H7 (cell line): ENCODE results near the gene ANKRD28. TPM values are rescaled to one million over a fixed set of nuclear protein-coding genes. Genes with fewer than 3 reads are reported as not detected.

ENCODE experiments used
- DNase-seq: peaks from one replicate; pipeline ENCODE4 v3.0.0; 2012
- H3K27me3 ChIP-seq: 2 replicates; pipeline ENCODE4 v1.6.0; 2011; ENCODE audit warnings: mild to moderate bottlenecking, low read length; ENCODE audit not compliant: control insufficient read depth, insufficient read depth
- H3K36me3 ChIP-seq: replicated peaks from 2 replicates; pipeline ENCODE4 v1.5.1; 2011; ENCODE audit warnings: low read length; ENCODE audit not compliant: control insufficient read depth, insufficient read depth
- H3K4me3 ChIP-seq: 2 replicates; pipeline ENCODE4 v1.5.1; 2011; ENCODE audit warnings: low read depth, mild to moderate bottlenecking, control low read depth, low read length, moderate library complexity; ENCODE audit not compliant: insufficient read depth
- total RNA-seq: library from RNA; depleted of rRNA; stranded (reverse); fragments of >200 nt; shearing (Covaris generic); gene quantifications from 2 replicates; pipeline ENCODE4 v1.2.3, GENCODE V29; 2014

Gene ANKRD28
- total RNA-seq, 1 experiment from 2014 or later, result 28.5 TPM

DNA sequence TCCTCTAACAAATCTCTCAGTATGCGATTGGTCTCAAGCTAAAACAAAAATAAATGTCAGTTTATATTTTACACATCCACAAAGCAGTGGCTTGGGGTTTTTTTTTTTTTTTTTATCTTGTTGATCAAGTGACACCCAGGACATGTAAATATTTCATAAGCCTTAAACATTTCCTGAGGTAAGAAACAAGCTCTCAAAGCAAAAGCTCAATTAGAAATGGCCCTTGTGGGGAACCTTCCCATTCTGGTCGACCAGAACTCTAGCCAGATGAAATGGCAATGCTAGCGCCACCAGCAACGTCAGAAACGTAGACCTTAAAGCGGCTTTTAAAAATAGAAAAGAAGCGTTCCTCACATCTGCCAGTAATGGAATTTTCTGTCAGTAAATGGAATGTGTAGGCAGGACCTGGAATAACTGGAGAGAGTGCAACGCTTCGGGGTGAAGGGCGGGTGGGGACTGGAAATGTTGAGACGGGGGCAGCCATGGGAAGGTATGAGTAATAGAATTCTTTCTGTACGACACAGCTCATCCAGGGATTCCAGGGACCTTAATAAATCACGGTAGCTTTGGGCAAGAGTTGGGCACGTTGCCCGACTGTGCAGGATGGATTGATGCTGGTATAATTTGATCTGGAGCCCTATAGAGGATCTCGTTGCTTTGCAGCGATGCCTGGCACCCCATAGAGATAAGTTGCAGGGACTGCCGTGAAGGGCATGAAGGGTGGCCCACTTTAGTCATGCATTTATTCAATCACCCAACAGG is 151.9 kb downstream of the ANKRD28 start:
- Histone ChIP-seq H3K27me3 (no peaks in the 10 kb centered on the region), H3K4me3 (no peak overlapping the region), H3K36me3 (peaks cover 5% of the 10 kb centered on the region)
- DNase-seq, result no peak

DNA sequence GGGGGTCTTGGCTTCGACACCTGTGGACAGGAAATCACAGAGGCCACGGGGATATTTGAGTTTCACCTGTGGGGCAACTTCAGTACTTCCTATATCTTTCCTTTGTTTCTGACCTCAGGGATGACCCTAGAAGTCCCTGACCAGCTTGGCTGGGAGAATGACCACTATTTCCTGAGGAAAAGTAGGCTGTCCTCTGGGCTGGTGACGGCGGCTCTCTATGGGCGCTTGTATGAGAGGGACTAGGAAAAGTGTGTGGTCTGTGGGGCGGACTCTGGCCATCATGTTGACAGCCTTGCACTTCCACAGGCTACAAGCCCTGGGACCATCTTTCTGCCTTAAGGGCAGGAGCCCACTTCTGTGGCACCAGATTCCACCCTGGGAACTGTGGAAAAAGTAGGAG is 152.5 kb downstream of the ANKRD28 start:
- Histone ChIP-seq H3K27me3 (no peaks in the 10 kb centered on the region), H3K36me3 (peaks cover 5% of the 10 kb centered on the region), H3K4me3 (no peak overlapping the region)
- no peak for DNase-seq

DNA sequence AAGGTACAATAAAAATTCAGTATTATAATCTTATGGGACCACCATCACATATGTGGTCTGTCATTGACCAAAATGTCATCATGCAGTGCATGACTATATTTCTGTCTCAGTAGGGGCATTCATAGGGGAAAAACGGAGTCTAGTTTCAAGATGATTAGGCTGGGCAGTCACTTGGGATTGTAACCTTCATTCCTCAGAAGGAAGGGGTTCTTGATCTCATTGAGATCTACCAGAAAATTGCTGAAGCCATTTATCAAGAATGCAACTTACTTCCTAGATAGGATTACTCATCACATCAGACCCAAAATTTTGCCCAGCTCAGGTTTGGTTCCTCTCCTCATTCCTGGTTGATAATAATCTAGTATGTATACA is 158.9 kb downstream of the ANKRD28 start:
- Histone ChIP-seq H3K4me3 (no peak overlapping the region), H3K27me3 (no peaks in the 10 kb centered on the region), H3K36me3 (no peaks in the 10 kb centered on the region)
- DNase-seq, result no peak

DNA sequence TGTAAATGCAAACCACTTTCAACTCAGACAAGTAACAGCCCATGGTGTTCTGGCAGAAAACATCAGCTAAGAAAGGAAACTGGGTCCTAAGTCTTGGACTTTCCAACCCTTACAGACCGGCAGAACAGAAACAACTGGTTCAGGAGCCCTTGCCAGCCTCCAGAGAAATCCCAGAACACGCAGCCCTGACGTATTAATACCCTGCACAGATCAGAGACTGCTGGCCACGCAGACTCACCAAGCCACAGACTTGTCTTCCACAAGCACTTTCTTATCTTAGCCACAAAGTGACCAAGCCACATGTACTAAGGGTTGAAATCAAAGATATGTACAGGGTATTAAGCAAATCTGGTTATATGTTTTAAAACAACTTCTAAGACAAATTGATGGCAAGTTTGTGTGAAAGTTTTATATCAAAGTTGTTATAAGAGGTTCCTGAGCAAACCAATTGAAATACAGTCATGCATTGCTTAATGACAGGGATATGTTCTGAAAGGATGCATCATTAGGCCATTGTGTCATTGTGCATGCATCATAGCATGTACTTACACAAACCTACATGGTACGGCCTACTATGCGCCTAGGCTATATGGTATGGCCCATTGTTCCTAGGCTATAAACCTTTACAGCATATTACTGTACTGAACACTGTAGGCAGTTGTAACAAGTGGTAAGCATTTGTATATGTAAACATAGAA is 159.4 kb downstream of the ANKRD28 start:
- Histone ChIP-seq H3K36me3 (no peaks in the 10 kb centered on the region), H3K27me3 (no peaks in the 10 kb centered on the region), H3K4me3 (no peak overlapping the region)
- DNase-seq, result no peak

DNA sequence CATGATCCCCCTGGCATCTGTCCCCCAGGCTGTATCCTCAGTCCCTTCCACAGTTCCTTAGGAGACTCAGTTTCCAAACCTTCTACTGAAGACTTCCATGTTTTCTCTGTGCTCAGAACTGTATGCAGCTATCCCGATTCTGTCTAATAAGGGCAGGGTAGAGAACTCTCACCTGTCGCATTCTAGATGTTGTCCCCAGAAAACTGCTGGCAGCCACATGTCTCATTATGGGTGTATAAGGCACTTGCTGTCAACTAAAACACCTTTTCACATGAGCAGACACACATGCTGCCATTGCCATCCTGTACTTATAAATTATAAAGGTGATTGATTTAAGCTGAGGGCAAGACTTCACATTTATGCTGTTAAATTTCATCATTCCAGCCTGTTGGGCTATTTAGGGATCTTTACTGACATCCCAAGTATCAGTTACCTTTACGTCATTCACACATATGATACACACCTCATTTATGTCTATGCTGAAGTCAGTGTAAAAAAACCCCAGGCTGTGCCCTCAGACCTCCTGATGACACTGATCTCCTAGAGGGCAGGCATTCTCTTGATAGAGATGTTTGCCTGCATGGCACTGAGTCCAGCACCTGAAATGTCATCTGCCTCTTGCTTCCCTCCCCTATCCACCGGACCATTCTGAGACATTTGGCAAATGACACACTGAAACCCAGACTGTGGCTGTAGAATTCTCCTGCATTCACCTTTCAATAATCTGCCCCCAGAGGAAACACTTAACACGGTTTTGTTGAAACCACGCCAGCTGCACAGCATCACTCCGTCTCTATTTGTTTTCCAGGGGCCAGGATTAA is 160.4 kb downstream of the ANKRD28 start:
- Histone ChIP-seq H3K36me3 (no peaks in the 10 kb centered on the region), H3K27me3 (no peaks in the 10 kb centered on the region), H3K4me3 (no peak overlapping the region)
- no peak for DNase-seq

DNA sequence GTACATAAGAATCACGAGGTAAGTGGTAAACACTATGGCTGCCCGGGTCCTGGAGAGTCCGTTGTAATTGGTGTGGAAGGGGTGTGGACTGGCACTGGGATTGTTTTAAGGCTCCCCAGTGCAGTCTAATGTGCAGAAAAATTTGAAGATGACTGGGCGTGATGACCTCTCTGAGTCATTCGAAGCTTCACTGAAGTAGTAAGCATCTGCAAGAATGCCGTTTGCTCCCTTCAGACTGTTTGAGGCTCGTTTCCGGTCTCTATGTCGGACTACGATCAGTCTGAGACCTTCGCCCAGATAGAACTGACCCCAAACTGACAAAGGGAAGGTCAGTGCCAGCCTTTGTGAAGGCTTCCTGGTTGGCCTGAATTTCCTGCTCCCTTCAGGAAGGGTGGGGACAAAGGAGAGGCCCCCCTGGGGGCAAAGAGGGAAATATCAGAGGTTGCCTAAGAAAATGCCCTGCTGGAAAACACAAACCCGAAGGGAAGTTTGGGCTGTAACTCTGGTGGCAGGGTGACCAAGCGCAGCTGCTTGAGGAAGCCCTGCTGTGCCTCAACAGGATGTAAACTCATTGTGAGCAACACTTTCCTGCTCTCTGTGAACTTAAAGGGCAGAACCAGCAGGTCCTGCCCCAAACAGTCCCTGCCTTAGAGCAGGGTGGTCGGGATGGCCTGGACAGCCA is 161.6 kb downstream of the ANKRD28 start:
- no peaks in the 10 kb centered on the region for H3K36me3 ChIP-seq
- no peak for DNase-seq
- H3K27me3 ChIP-seq, result no peaks in the 10 kb centered on the region
- no peak overlapping the region for H3K4me3 ChIP-seq

DNA sequence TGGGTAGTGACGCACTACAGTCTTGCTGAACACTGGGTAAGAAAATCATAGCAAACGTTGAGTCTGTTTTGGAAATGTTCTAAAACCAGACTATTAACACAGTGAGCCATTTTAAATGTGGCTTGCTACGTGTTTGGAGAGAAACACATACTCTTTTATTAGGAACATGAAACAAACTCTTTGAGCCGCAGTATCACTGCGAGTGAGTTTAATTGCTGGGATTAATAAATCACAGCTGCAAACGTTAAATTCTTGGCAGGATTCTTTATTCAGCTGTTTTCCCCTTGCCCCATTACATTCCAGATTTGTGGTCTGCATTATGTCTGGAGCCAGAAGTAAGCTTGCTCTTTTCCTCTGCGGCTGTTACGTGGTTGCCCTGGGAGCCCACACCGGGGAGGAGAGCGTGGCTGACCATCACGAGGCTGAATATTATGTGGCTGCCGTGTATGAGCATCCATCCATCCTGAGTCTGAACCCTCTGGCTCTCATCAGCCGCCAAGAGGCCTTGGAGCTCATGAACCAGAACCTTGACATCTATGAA is 162.6 kb downstream of the ANKRD28 start:
- Histone ChIP-seq H3K4me3 (no peak overlapping the region), H3K36me3 (no peaks in the 10 kb centered on the region), H3K27me3 (no peaks in the 10 kb centered on the region)
- DNase-seq, result no peak

DNA sequence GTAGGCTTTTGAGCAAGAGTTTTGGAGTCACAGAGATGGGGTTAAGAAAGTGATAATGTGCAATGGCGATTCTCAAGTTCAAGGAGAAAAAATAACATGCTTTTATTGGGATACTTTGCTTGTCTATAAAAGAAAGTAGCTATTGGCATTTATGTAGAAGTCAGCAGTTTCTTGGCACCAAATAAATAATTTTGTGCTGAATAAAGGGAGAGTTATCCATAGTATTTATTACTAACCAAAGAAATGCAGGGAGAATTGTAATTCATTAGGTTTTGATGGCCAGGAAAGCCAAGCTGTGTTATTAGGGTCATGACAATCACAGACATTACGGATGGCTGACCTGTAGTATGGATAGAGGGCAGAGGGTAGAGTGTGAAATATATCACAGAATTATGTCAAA is 163.1 kb downstream of the ANKRD28 start:
- DNase-seq, result no peak
- H3K27me3 ChIP-seq, result no peaks in the 10 kb centered on the region
- no peak overlapping the region for H3K4me3 ChIP-seq
- no peaks in the 10 kb centered on the region for H3K36me3 ChIP-seq

DNA sequence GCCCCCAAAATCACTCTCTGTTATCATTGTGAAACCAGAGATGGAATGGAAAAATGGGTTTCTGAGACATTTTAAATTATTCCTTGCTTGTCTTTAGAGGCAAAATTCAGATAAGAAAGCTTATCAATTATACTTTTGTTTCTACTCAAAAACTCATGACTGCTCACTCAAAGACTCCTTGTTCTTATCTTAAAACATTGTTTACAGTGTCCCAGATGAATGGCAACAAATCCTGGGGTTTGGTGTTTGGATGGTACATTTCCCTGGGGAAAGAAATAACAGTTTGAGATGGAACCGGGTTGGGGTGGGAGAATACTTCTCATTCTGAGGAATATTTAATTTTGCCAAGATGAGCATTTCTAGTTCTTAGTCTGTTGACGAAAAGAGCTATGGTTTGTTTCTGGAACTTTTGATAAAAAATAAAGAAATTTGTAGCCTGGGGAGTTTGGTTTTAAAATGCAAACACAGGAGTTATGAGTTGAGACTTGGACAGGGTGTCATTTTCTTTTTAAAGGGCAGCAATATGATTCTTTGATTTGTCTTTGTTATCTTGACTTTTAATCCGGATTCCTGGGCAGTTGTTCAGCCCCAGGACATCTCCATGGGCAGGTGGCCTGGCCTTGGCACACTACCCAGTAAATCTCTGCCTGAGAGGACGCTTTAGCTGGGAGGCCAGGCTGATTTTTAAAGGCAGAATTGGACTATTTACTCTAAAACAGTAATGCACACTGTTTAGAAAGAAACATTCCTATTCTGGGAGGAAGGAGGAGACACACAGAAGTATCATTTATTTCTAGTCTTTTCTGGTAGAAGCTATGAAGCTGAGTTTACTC is 163.8 kb downstream of the ANKRD28 start:
- no peak overlapping the region for H3K4me3 ChIP-seq
- DNase-seq, result no peak
- no peaks in the 10 kb centered on the region for H3K27me3 ChIP-seq
- H3K36me3 ChIP-seq, result no peaks in the 10 kb centered on the region

DNA sequence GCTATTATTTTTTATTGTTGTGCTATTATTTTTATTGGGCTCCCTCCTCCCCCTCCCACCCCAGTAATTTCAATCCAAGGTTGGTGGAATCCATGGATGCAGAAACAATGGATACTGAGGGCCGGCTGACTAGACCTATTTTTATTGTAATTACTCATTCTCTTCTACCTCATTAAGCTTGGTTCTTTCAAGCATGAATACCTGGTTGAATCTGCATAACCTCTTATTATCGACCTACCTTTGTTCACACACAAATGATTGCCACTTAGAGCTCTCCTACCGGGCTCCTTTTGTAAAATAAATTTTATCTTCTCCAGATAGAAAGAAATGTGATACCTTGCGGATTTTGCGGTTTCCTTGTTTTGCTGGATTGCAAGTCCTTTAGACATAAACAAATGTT is 164.6 kb downstream of the ANKRD28 start:
- no peaks in the 10 kb centered on the region for H3K27me3 ChIP-seq
- peak; percentile 41 for DNase-seq
- no peak overlapping the region for H3K4me3 ChIP-seq
- no peaks in the 10 kb centered on the region for H3K36me3 ChIP-seq

DNA sequence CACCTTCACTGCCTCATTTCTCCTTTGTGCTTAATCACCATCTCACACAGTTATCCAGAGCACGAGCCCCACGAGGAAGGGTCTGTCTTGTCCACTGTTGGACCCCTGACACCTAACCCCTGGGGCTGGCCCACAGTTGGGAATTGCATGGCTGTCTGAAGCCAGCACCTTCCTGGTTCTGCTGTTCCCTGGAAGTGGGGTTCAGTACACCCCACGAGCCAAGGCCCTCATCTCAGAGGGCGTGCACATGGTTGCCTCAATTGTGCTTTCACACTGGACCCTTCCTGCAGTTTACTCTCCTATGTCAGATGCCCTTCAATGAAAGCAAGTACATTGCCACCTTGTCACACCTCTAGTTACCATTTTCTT is 165.6 kb downstream of the ANKRD28 start:
- Histone ChIP-seq H3K36me3 (no peaks in the 10 kb centered on the region), H3K4me3 (no peak overlapping the region), H3K27me3 (no peaks in the 10 kb centered on the region)
- DNase-seq, result no peak

DNA sequence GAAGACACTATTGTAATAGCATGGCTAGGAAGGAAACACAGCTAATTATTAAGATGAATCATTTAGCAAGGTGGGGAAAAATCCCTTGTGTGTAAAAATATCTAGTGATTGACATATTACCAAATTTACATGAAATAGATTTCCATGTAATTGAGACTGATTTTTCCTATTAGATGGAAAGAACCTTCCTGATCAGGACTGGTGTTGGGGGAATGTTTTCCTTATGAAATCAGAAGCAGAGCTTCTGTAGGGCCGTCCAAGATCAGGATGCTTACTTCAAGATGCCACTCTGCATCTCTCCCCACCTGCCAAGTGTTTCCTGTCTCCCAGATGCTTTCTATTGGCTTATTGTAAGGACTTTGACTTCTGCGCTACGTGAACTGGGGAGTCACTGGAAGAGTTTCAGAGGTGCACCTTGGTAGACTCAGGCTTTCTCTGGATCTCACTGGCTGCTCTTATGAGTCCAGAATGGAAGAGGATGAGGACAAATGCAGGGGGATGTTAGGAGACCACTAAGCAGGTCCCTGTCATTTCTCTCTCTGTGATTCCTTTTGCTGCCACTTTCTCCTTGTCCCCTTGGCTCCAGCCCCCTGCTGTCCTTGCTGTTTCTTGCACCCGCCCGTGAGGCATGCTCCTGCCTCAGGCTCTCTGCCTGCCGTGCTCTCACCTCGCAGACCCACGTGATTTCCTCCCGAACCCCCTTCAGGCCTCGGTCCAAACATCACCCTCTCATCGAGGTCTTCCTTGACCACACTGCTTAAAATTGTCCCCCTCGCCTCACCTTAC is 166.2 kb downstream of the ANKRD28 start:
- DNase-seq, result no peak
- Histone ChIP-seq H3K27me3 (no peaks in the 10 kb centered on the region), H3K4me3 (no peak overlapping the region), H3K36me3 (no peaks in the 10 kb centered on the region)

DNA sequence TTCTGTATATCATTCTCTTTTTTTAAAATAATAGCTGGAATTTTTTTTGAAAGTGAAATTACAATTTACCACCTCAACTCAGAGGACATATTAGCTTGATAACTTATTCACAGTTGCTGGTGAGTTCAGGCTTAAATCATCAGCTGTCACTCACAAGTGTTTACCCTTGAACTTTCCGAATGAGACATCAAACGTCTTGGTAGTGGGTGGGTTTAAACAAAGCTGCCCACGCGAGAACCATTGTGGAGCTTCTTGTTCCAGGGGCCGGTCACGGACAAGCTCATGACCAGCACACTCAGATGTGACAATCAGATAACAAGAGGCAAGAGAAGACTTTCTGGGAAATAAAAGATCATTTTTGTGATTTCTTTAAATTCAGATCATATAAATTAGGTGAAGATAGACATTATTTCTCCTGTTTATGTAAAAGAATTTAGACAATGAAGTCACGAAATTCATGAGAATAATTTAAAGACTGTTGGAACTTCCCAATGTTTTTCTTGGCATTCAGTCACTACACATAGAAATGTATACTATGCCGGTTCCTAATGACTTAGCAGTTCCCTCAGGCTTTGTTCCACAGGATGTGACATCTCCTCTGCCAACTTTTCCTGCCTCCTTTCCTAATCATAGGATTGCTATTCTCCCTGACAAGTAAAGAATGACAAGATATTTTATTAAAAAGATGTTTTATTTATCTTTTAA is 167.0 kb downstream of the ANKRD28 start:
- Histone ChIP-seq H3K4me3 (no peak overlapping the region), H3K36me3 (no peaks in the 10 kb centered on the region), H3K27me3 (no peaks in the 10 kb centered on the region)
- DNase-seq, result no peak
